Measurements from ENCODE around the gene KRTAP5-4.
"Not testable (repeated sequence)": the region's sequence is repeated elsewhere in the genome, so short reads cannot be mapped to it uniquely, and the experiment has no call there.

KRTAP5-4 gene

DNA sequence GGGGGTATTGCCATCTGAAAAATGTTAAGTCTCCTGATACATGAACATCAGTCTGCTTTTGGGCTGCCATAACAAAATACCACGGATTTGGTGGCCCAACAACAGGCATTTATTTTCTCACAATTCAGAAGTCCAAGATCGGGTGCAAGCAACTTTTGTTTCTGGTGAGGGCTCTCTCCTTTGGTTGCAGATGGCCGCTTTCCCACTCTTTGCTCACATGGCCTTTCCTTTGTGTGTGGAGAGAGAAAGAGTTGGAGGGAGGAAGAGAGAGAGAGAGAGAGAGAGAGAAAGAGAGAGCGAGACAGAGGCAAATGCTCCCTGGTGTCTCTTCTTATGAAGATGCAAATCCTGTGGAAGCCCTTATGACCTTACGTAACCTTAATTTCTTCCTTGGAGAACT lies 21.3 kb downstream of the KRTAP5-4 start:
- DNase-seq (ENCODE audit: low read depth, low spot score) = no peak

DNA sequence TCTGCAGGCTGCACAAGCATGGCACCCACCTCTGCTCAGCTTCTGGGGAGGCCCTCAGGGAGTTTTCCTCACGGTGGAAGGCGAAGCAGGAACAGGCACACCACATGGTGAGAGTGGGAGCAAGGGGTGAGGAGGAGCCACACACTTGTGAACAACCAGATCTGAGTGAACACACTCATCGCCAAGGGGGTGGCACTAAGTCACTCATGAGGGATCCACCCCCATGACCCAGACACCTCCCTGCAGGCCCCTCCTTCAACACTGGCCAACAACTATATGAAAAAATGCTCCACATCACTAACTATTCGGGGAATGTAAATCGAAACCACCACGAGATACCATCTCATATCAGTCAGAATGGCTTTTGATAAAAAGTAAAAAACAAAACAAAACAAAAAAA lies 23.1 kb downstream of the KRTAP5-4 start:
- no peak for DNase-seq (ENCODE audit: low read depth, low spot score)

DNA sequence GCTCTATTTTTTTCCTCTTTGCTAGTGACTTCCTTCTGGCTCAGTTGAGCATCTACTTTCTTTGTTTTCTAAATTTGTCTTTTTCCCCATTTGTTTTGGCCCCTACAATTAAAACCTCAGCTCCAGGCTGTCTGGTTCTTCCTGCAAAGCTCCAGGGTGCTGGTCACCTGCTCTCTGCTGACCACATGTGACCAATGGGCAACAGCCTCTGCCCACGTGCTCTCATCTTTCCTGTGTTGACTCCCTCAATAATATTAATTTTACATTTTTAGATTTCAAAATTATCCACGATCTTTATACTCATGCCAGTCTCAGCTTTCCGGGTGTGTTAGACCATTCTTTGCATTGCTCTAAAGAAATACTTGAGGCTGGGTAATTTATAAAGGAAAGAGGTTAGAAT lies 23.5 kb downstream of the KRTAP5-4 start:
- DNase-seq (ENCODE audit: low read depth, low spot score) = not testable (repeated sequence)

DNA sequence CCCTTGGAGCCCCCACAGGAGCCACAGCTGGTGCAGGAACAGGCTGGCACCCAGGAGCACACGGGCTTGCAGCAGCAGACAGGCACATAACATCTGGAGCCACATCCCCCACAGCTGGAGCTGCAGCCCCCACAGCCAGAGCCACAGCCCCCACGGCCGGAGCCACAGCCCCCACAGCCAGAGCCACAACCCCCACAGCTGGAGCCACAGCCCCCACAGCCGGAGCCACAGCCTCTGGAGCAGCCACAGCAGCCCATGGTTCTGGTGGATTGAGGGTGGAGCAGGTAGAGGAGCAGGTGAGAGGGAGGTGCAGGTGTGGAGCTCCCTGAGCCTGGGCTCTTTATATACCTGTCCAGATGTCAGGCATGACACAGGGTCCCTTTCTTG lies 24.0 kb downstream of the KRTAP5-4 start, which contains the start of gene KRTAP5-2:
KRTAP5-2 (minus strand) TSS at position 301 of the 387 bp plus-strand sequence; CDS start at position 257, 44 bp downstream.
- DNase-seq (ENCODE audit: low read depth, low spot score) = no peak

DNA sequence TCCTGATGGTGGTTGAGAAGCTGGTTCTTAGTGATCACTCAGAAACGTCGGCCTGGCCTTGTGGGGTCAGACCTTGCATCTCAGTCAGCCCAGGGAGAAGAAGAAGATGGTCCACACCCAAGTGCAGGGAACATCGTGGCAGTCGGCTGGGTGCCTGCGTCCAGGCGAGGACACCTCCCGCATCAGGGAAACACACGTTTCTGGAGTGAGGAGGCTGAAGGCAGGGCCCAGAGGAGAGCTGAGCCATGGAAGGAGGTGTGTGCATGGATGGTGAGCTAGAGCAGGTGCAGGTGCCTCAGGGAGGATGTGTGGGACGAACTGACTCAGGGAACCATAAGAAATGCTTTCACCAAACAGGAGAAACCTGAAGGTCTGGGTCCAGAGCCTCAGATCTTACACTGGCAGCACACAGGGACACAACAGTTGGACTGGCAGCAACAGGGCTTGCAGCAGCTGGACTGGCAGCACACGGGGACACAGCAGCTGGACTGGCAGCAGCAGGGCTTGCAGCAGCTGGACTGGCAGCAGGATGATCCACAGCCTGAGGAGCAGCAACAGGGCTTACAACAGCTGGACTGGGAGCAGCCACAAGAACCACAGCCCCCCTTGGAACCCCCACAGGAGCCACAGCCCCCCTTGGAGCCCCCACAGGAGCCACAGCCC lies 24.5 kb downstream of the KRTAP5-4 start:
- no peak for DNase-seq (ENCODE audit: low read depth, low spot score)

DNA sequence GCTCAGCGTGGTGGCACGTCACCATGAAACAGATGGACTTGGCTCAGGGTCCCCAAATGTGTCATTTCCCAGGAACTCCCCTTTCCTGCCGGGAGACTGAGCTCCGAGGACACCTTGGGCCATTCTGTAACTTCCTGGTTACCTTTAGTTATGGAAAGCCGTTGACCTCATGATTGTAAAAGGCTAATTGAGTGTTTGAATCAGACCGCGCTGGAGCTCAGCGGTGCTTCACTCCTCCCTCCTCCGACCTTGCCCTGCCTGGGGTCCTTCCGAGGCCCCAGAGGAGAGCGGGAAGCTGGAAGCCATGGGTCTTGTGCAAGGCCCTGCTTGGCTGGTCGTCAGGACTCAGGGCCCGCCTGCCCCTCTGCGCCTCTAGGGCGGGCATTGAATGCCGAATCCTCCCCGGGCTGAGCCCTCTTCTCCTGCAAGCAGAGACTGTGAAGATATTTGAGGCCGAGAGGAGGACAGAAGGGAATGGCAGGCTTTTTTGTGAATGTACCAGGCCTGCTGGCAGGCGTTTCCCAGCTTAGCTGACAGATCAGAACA lies 25.3 kb downstream of the KRTAP5-4 start:
- DNase-seq (ENCODE audit: low read depth, low spot score) = not testable (repeated sequence)

DNA sequence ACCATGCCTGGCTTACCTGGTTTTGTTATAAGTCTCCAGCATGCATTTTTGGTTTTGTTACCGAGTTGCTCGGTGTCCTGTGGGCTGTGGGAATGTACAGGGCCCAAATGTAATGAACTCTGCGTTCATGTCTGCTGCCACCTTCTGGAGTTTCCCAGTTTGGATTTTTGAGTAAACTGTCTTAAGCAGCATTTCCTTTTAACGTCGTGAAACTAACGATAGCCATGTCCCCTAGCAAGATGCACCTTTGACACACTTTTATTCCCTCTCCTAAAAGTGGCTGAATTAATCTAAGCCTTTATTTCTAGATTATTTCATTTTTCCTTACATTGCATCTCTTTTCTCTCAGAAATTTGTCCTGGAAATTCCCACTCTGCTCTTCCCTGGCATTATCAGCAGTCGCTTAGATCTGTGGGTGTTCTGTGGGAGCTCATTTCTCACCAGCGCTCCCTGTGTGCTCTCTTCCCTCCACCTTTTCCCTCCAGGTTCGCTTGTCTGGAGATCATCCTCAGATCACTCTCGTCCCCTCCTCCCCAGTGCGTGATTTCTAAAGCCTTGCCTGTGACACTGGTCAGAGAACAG lies 25.9 kb downstream of the KRTAP5-4 start:
- not testable (repeated sequence) for DNase-seq (ENCODE audit: low read depth, low spot score)

DNA sequence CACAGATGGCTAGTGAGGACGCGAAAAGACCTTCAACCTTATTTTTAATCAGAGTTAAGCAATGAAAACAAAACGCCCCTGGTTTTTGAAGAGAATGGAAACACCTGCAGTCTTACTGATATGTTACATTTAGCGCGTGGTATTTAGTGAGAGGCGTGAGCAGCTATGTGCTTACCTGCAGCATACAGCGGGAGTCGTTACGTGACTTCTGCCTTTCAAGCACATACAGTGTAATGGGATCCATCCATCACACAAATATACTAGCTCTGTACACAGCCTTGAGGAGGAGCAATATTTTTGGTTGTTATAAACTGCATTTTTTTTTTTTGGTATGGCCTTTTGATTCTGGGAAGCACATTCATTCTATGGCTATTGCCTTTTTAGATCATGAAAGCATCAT lies 29.3 kb downstream of the KRTAP5-4 start:
- DNase-seq (ENCODE audit: low read depth, low spot score) = no peak

DNA sequence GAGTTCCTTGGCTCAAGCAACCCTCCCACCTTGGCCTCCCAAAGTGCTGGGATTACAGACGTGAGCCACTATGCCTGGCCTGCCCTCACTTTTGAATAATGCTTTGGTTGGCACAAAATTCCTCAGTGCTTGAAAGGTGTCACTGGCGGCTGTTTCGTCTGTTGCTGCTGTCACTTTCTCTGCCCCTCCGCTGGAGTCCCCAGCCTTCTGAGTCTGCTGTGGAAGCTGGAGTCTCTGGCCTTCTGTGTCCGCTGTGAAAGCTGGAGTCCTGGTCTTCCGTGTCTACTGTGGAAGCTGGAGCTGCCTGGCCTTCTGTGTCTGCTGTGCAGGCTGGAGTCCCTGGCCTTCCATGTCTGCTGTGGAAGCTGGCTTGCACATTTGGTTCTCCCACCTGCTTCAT lies 31.9 kb downstream of the KRTAP5-4 start:
- no peak for DNase-seq (ENCODE audit: low read depth, low spot score)

DNA sequence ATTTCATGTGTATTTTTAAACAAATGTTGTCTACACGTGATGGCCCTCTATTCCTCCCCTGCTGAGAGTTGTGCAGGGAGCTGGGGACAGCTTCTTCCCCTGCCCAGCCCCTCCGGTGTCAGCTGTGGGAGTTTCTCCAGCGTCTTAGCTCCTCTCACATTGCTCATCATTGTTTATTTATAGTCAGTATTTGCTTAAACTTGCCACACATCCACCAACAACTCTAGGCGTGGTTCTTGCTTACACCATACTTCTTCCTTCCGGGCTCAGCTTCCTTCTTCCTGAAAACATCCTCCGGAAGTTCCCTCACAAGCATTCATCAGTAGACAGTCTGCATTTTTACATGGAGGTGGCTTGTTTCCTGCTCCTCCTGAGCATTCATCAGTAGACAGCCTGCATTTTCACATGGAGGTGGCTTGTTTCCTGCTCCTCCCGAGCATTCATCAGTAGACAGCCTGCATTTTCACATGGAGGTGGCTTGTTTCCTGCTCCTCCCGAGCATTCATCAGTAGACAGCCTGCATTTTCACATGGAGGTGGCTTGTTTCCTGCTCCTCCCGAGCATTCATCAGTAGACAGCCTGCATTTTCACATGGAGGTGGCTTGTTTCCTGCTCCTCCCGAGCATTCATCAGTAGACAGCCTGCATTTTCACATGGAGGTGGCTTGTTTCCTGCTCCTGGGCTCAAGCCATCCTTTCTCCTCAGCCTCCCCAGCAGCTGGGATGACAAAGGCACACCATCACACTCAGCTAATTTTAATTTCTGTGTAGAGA lies 32.6 kb downstream of the KRTAP5-4 start:
- DNase-seq (ENCODE audit: low read depth, low spot score) = not testable (repeated sequence)

DNA sequence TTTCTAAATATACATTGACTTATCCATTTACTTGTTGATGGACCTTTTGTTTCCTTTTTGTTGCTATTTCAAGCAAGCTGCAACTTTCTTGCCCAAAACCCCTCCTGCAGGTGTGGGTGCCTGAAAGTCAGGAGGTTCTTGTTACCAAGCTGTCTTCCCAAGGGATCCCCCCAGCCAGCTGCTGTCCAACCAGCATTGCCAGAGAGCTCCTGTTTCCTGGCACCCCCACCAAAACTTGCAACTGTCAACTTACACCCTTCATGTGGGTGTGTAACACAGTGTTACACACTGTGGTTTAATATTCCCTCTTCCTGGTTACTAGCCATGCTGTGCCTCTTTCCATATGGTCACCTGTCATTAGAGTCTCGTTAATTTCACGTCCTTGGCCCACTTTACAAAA lies 35.2 kb downstream of the KRTAP5-4 start:
- DNase-seq (ENCODE audit: low read depth, low spot score) = no peak

DNA sequence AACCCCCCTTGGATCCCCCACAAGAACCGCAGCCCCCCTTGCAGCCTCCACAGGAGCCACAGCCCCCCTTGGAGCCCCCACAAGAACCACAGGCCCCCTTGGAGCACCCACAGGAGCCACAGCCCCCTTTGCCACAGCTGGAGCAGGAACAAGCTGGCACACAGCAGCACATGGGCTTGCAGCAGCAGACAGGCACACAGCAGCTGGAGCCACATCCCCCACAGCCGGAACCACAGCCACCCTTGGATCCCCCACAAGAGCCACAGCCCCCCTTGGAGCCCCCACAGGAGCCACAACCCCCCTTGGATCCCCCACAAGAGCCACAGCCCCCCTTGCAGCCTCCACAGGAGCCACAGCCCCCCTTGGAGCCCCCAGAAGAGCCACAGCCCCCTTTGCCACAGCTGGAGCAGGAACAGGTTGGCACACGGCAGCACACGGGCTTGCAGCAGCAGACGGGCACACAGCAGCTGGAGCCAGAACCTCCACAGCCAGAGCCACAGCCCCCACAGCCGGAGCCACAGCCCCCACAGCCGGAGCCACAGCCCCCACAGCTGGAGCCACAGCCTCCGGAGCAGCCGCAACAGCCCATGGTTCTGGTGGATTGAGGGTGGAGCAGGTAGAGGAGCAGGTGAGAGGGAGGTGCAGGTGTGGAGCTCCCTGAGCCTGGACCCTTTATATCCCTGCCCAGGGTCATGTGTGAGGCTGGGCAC lies 37.1 kb downstream of the KRTAP5-4 start, which contains the start of gene KRTAP5-1:
KRTAP5-1 (minus strand) TSS at position 623 of the 710 bp plus-strand sequence; CDS start at position 589, 34 bp downstream.
- not testable (repeated sequence) for DNase-seq (ENCODE audit: low read depth, low spot score)

DNA sequence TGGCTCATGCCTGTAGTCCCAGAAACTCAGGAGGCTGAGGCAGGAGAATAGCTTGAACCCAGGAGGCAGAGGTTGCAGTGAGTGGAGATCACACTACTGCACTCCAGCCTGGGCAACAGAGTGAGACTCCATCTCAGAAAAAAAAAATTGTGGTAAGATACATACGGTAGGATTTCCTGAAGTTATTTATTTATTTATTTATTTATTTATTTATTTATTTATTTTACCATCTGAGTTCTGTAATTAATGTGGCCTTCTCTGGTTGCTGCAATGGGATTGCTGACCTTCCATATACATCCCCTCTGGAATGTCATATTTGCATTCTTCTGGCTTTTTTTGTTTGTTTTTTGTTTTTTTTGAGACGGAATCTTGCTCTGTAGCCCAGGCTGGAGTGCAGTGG lies 39.0 kb downstream of the KRTAP5-4 start:
- DNase-seq (ENCODE audit: low read depth, low spot score) = not testable (repeated sequence)

DNA sequence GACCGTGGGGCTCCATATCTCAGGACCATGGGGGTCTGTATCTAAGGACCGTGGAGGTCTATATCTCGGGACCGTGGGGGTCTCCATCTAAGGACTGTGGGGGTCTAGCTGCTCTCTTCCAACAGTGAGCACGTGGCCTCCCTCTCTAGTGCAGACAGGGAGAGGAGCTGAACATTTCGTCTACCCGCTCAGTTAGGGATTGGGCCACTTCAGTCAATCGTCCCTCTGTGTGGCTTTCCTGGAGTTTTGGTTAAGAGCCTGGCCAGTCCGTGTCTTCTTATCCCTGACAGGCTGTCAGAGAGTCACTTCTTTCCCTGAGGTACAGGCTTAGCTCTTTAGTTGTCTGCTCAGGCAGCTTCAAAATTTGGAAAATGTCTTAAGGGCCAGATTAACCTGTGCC lies 40.0 kb downstream of the KRTAP5-4 start:
- DNase-seq (ENCODE audit: low read depth, low spot score) = no peak

DNA sequence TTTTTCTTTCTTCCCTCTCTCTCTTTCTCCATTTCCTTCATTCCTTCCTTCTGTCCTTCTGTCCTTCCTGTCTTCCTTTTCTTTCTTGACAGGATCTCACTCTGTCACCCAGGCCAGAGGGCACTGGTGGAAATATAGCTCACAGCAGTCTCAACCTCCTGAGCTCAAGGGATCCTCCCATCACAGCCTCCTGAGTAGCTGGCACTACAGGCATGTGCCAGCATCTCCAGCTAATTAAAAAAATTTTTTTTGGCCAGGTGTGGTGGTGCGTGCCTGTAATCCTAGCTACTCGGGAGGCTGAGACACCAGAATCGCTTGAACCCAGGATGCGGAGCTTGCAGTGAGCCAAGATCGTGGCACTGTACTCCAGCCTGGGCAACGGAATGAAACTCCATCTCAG lies 45.1 kb downstream of the KRTAP5-4 start:
- DNase-seq (ENCODE audit: low read depth, low spot score) = no peak

DNA sequence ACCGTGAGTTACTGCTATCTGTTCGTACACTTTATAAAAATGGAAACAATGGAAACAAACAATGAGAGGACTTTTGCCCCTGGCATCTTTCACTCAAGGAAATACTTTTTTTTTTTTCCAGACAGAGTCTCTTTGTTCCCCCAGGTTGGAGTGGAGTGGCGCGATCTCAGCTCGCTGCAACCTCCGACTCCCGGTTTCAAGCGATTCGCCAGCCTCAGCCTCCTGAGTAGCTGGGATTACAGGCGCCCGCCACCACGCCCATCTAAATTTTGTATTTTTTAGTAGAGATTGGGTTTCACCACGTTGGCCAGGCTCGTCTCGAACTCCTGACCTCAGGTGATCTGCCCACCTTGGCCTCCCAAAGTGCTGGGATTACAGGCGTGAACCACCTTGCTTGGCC lies 46.2 kb downstream of the KRTAP5-4 start:
- not testable (repeated sequence) for DNase-seq (ENCODE audit: low read depth, low spot score)

DNA sequence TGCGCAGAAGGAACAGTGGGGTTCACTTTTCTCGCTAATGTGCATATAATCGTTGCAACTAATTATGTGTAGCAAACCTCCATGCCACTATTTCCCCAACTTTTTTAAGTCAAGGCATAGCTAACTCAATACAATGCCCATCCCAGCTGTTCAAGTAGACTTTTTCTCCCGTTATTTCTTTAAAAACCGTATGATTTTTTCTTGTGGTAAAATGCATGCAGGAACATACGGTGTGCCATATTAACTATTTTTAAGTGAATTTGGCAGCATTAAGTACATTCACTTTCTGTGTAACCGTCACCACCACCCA lies 47.0 kb downstream of the KRTAP5-4 start:
- no peak for DNase-seq (ENCODE audit: low read depth, low spot score)

DNA sequence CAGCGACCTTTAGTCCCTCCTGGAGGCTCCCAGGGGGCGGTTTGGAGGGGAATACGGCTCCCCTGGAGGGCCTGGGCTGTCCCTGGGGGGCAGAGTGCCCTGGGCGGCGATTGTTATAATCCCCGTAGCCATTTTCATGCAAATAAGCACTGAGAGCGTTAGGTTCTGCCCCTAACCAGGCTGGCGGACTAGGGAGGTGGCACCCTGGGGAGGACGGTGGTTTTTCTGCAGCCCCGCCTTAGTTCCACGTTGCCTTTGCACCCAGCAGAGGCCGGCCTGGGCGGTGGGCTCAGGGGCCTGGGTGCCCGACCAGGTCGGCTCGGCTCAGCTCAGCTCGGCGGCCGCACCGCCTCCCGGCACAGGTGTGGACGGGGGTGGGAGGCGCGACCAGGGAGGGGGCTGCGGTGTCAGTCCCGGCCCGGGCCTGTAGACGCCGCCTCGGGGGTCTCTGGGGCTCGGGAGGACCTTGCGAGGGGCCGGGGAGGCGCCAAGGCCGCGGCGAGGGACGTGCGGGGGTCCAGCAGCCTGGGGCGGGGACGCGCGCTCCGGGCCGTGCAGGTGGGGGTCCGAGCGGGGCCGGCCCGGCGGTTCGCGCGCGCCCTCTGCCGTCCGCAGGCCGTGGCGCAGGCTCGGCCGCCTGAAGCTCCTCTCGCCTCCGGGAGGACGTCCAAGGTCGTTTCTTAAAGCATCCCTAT lies 47.6 kb downstream of the KRTAP5-4 start:
- DNase-seq (ENCODE audit: low read depth, low spot score) = no peak

DNA sequence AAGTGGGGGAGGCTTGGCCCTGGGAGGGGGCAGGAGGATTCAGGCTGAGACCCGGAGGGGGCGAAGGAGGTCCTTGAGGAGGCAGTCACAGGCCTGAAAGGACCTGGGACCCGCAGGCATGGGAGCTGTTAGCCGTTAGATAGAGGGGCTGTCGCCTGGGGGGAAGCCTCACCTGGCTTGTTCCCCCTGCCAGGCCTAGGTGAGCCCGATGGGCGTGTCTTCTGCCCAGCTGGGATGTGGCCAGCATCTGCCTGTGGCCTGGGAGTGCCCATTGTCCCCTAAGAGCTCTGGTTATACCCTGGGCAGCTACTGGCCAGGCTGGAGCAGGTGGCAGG lies 48.1 kb downstream of the KRTAP5-4 start:
- no peak for DNase-seq (ENCODE audit: low read depth, low spot score)

DNA sequence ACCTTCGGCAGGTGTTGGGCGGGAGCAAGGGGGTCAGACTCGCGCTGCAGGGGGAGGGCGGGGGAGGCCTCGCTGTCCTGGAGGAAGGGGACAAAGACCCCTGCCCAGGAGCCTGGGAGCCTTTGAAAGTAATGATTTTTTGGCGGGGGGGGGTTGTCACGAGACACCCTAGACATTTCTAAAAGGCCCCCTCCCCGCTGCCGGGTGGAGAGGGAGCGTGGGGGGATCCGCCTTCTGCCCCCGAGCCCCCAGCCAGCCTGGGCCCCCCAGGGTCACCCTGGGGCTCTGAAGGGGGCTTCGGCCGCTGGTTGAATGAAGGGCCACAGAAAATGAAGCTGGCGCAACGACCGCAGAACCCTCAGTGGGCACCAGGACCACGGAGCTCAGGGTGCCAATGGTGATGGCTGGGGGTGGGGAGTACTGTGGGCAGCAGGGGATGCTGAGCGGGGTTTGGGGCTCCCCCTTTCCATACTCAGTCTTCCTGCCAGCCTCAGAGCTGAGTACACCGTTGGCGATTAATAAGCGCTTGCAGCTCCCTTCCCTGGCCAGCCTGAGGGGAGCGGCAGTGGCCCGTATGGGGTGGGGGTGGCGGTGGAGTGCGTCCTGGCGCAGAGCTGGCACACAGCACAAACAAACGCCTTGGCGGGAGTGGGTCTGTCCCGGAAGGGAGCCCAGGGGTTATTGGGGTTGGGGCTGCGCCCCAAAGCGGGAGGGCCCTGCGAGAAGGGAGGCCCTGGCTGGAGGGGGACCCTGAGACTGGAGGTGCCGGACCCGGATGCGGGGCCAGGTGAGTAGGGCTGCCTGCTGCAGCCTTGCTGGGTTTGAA lies 48.6 kb downstream of the KRTAP5-4 start:
- no peak for DNase-seq (ENCODE audit: low read depth, low spot score)

Data from activated CD4-positive, CD25-positive, alpha-beta regulatory T cell treated with anti-CD3 and anti-CD28 coated beads, Interleukin-2, amount 50 U/mL, for 16 hours (primary cell).